H1 (cell line): ENCODE results near the gene TFAP2E.

Experiments used
- ASH2L ChIP-seq: fragments of 200-600, 300-600 bp; sonication (generic); IDR thresholded peaks from one replicate; pipeline ENCODE4 v1.7.1; 2017; ENCODE audit warnings: low read length
- CHD2 ChIP-seq: IDR thresholded peaks from 2 replicates; pipeline ENCODE4 v1.6.1; 2012; ENCODE audit warnings: low read length, improper control_type of control experiment
- CREB1 ChIP-seq: IDR thresholded peaks from 2 replicates; pipeline ENCODE4 v1.6.1; 2012; ENCODE audit warnings: inconsistent platforms
- GTF2F1 ChIP-seq: IDR thresholded peaks from 2 replicates; pipeline ENCODE4 v1.6.1; 2012; ENCODE audit warnings: low read depth, low read length, improper control_type of control experiment, borderline replicate concordance
- POLR2AphosphoS5 ChIP-seq: IDR thresholded peaks from 2 replicates; pipeline ENCODE4 v1.6.1; 2011; ENCODE audit warnings: low read depth, low read length
- RAD21 ChIP-seq, 2 experiments: IDR thresholded peaks in 1 of 2; conservative IDR thresholded peaks in 1 of 2; 2 replicates each; pipeline ENCODE4 v1.6.1; 2011; ENCODE audit warnings: low read depth in 2 of 2, low read length in 2 of 2, improper control_type of control experiment in 1 of 2, inconsistent platforms in 1 of 2, mild to moderate bottlenecking in 1 of 2, moderate library complexity in 1 of 2
- SIN3A ChIP-seq, 2 experiments: IDR thresholded peaks in 1 of 2; conservative IDR thresholded peaks in 1 of 2; 2 replicates each; pipeline ENCODE4 v1.6.1; 2011 to 2012; ENCODE audit warnings: low read length in 2 of 2, improper control_type of control experiment in 1 of 2, low read depth in 1 of 2, mild to moderate bottlenecking in 1 of 2
- SRF ChIP-seq: IDR thresholded peaks from 2 replicates; pipeline ENCODE4 v1.6.1; 2011; ENCODE audit warnings: mild to moderate bottlenecking, low read depth, low read length, moderate library complexity
- SUZ12 ChIP-seq: fragments of 200-600 bp; sonication (generic); IDR thresholded peaks from 2 replicates; pipeline ENCODE4 v1.6.1; 2012; ENCODE audit warnings: mild to moderate bottlenecking, inconsistent platforms, low read length, moderate library complexity, mixed read lengths
- TAF1 ChIP-seq: IDR thresholded peaks from 2 replicates; pipeline ENCODE4 v1.6.1; 2011; ENCODE audit warnings: mild to moderate bottlenecking, low read depth, low read length
- YY1 ChIP-seq: IDR thresholded peaks from 2 replicates; pipeline ENCODE4 v1.6.1; 2011; ENCODE audit warnings: low read depth, mild to moderate bottlenecking, low read length
- TF ChIP-seq, protein P1 (sequence below), 3 experiments: IDR thresholded peaks; 1 replicate in 2 of 3; 2 replicates in 1 of 3; pipeline versions ENCODE4 v1.5.1 to v1.6.1; 2011; ENCODE audit warnings: low read length in 3 of 3, mild to moderate bottlenecking in 3 of 3, inconsistent platforms in 2 of 3, low read depth in 1 of 3, moderate library complexity in 1 of 3; ENCODE audit not compliant: insufficient read depth in 1 of 3; ENCODE audit errors: control extremely low read depth in 1 of 3
- TF ChIP-seq, protein P2 (sequence below): IDR thresholded peaks from 2 replicates; pipeline ENCODE4 v1.6.1; 2012; ENCODE audit warnings: inconsistent platforms

DNA sequence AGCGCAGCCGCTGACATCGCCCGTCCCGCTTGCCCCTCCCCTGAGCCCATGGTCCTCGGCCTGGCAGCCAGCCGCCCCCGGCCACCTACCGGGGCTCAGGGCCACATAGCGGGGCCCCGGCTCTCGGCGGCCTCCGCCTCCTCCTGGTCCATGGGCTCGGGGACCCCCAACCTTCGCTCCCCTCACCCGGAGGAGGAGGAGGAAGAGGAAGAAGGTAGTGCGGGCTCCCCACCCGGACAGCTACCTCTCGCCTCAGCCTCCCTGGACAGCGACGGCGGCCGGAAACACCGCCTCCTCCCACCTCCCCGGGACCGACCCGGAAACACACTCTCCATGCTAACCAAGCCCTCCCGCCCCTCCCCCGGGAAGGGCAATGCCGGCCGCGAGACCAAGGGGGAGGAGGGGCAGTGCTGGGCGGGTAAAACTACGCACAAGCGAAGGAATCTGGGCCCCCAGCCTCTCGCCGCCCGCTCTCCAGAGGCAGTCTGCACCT lies 15.9 kb upstream of the TFAP2E start, which contains the start of gene KIAA0319L:
- TF ChIP-seq ASH2L = peak; percentile 92
- TF ChIP-seq, protein P1, sequence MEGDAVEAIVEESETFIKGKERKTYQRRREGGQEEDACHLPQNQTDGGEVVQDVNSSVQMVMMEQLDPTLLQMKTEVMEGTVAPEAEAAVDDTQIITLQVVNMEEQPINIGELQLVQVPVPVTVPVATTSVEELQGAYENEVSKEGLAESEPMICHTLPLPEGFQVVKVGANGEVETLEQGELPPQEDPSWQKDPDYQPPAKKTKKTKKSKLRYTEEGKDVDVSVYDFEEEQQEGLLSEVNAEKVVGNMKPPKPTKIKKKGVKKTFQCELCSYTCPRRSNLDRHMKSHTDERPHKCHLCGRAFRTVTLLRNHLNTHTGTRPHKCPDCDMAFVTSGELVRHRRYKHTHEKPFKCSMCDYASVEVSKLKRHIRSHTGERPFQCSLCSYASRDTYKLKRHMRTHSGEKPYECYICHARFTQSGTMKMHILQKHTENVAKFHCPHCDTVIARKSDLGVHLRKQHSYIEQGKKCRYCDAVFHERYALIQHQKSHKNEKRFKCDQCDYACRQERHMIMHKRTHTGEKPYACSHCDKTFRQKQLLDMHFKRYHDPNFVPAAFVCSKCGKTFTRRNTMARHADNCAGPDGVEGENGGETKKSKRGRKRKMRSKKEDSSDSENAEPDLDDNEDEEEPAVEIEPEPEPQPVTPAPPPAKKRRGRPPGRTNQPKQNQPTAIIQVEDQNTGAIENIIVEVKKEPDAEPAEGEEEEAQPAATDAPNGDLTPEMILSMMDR (IDR thresholded peaks at IDR 0.05; ENCODE audit: control extremely low read depth in 1 of 3, insufficient read depth in 1 of 3, low read depth in 1 of 3, low read length in 3 of 3) = no peak
- peak in 1 of 2 experiments; percentile 70; a peak in 1 of 4 replicates for TF ChIP-seq SIN3A (conservative IDR thresholded peaks at IDR 0.05 in 1 of 2, IDR thresholded peaks at IDR 0.05 in 1 of 2; ENCODE audit: low read depth in 1 of 2, low read length in 2 of 2)
- no peak for TF ChIP-seq SRF
- TF ChIP-seq CREB1 = no peak; the same call in 1 of the 2 replicates
- TF ChIP-seq POLR2AphosphoS5 = no peak
- no peak for TF ChIP-seq CHD2
- TF ChIP-seq RAD21 (IDR thresholded peaks at IDR 0.05 in 1 of 2, conservative IDR thresholded peaks at IDR 0.05 in 1 of 2; ENCODE audit: low read depth in 2 of 2, low read length in 2 of 2) = no peak
- no peak for TF ChIP-seq SUZ12
- TF ChIP-seq, protein P2, sequence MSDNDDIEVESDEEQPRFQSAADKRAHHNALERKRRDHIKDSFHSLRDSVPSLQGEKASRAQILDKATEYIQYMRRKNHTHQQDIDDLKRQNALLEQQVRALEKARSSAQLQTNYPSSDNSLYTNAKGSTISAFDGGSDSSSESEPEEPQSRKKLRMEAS = no peak
- peak; percentile 58; the same call in 1 of the 2 replicates for TF ChIP-seq TAF1
- no peak for TF ChIP-seq GTF2F1
- no peak for TF ChIP-seq YY1
